Posterior vena cava (tissue), 2 donors: ENCODE measurements around the gene FERMT3. TPM values are rescaled to one million over a fixed set of nuclear protein-coding genes. Genes with fewer than 3 reads are reported as not detected.

ENCODE experiments used
- DNase-seq: peaks from one replicate; pipeline ENCODE4 v3.0.0-alpha.2; 2020; ENCODE audit warnings: low spot score
- intact Hi-C, 2 donors: fragments of 100-400 bp; cut with DNase I; formaldehyde crosslinking; loops; one replicate each; pipeline versions ENCODE4 v1.14.1 to v1.14.2; 2022 to 2023
- total RNA-seq, 2 donors: library from RNA; stranded (reverse); fragmentation: NEBNext Ultra II Directional; extraction: Animal tissue kit (Norgen Biotek cat#: 25700); gene quantifications; one replicate each; pipeline ENCODE4 v1.2.1, GENCODE V29; 2021
- donor health status: DM: yes; HTN: yes; CAD: no.
- donor health status: DM: yes; HTN: yes; CAD: no.

Gene FERMT3
- total RNA-seq, 2 donors from 2014 or later = 30.3 to 44.0 TPM

DNA sequence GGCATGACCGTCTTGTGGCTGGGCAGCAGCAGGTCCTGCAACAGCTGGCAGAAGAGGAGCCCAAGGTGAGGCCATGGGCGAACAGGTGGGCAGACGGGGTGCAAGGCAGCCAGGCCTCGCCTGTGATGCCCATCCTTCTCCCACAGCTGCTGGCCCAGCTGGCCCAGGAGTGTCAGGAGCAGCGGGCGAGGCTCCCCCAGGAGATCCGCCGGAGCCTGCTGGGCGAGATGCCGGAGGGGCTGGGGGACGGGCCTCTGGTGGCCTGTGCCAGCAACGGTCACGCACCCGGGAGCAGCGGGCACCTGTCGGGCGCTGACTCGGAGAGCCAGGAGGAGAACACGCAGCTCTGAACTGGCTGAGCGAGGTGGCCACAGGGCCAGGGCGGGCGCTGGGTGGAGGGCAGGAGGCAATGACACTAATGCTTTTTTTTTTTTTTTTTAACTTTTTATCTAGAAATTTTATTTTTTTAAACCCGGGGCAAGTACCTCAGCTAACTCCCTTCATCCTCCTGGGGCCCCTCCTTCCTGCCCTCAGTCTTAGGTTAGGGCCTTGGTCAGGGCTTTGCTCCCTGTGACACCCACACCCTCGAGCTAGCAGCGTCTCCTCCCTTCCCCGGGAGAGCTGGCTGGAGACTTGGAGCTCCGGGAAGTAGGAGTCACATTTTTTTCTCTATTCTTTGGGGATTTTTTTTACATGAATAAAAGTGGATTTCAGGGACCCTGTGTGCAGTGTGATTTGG is 60.9 kb downstream of the FERMT3 start:
- DNase-seq = no peak
- intact Hi-C loops = no loop called here

DNA sequence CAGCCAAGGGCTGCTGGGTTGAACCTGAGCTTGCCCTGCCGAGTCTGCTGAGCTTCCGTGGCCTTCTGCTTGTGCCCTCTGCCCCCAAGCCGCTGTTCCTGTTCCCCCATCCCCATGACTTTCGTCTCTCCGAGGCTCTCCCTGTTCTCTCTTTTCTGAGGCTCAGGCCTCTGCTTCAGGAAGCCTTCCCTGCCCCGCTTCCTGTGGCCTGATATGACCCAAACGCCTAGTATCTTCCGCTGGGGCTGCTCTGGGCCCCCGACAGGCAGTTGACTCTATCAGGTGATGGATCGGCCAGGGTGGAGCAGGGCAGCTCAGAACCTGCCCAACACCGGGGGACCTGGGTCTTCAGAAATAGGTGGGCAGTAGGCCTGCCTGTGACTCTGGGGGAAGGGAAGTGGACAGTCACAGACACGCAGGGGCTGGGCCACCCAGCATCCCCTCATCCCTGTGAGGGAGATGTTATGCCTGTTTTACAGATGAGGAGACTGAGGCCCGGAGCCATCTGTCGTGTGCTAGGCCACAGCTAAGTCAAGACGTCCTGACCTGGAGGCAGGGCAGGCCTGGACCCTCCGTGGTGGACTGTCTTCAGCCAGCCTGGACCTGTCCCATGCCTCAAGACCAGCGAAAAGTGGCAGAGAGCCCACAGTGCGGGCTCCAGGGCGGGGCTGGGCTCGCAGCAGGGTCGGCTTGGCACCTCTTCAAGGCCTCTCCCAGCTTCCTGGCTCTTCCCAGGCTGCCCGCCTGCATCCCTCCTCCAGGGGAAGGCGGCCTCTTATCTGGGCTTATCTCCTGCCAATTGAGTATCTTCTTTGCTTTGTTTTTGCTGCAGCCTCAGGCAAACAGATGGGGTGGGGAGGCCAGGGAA is 61.7 kb downstream of the FERMT3 start:
- peak; percentile 91 for DNase-seq
- intact Hi-C loops = no loop called here

DNA sequence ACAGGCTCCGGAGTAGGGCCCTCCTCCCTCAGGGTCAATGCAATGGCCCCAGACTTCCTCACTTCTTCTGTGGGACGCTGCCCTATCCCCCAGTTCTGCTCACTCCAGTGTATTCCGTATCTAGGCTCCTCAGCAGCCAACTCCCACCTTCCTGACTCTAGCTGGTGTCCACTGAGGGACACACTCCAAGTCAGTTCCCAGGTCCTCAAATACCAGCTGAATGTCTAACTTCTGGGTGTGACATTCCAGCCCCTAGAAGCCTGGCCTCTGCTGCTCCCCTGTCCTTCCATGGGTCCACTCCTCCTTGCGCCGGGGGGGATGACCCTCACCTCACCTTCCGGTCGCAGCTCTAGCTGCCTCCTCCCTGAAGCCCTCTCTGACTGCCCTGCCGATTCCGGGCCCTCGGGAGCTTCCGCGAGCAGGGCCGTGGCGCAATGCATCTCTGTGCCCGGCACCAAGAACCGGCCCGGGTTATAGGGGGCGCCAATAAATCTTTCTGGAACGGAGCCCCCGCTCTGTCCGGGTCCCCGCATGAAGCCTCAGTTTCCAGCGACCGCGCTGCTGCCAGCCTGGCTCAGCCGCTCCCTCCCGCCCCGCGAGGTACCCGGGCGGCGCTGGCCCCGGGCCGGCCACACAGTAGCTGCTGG is 62.5 kb downstream of the FERMT3 start:
- peak; percentile 90 for DNase-seq
- intact Hi-C loops = no loop called here

DNA sequence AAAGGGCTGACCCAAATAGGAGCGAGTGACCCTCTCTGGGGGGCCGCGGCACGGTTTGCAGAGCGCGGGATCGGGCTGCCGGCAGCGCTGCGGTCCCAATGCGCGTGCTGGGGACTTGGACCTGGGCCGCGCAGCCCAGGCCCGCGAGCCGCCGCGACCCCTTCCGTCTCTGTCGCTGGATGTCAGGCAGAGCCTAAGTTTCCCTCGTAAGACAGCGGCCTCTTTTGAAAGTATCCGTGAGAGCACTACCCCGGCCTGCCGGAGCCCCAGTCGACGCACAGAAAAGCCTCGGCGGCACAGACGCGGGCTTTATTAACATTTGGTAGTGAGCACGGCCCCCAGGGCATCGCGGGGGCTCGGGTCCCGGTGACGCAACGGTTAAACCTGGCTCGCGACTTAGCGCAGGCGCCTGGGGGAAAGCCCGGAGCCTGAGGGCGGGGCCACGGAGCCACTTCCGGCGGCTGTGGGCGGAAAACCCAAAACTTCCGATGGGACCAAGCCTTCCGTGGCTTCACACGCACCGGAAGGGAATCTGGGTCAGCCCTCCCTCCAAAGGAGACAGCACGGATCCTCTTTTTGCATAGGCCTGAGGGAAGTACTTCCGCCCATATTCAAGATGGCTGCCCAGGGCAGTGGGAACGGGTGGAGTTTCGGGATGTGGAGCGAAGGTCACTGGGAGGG is 63.2 kb downstream of the FERMT3 start:
- intact Hi-C loops = no loop called here
- peak; percentile 99 for DNase-seq

Other genes starting within 250 kb of the FERMT3 start
- gene COX8A, start 232.1 kb upstream of the FERMT3 start, total RNA-seq = 100 to 1,000 TPM; 161 to 203 TPM
- 10 to 100 TPM; 37.7 to 41.3 TPM for gene OTUB1, start 220.3 kb upstream of the FERMT3 start, total RNA-seq
- under 1 TPM; 0.14 to 0.29 TPM for gene FLRT1, start 170.8 kb upstream of the FERMT3 start, total RNA-seq
- gene MACROD1, start 40.6 kb upstream of the FERMT3 start, total RNA-seq = 10 to 100 TPM; 15.9 to 16.8 TPM
- 10 to 100 TPM; 74.3 to 87.3 TPM for gene STIP1, start 20.6 kb upstream of the FERMT3 start, total RNA-seq
- 10 to 100 TPM; 19.9 to 21.9 TPM for gene TRPT1, start 19.5 kb downstream of the FERMT3 start, total RNA-seq
- gene NUDT22, start 19.6 kb downstream of the FERMT3 start, total RNA-seq = 10 to 100 TPM; 35.8 to 41.1 TPM
- gene DNAJC4, start 23.8 kb downstream of the FERMT3 start, total RNA-seq = 10 to 100 TPM; 16.1 to 21.3 TPM
- gene VEGFB, start 27.9 kb downstream of the FERMT3 start, total RNA-seq = 100 to 1,000 TPM; 163 to 190 TPM
- 10 to 100 TPM; 50.6 to 56.7 TPM for gene FKBP2, start 34.4 kb downstream of the FERMT3 start, total RNA-seq
- gene PPP1R14B, start 40.2 kb downstream of the FERMT3 start, total RNA-seq = 100 to 1,000 TPM; 102 to 190 TPM
- gene PLCB3, start 44.8 kb downstream of the FERMT3 start, total RNA-seq = 10 to 100 TPM; 26.1 to 28.3 TPM
- 10 to 100 TPM; 49.6 to 57.3 TPM for gene BAD, start 77.9 kb downstream of the FERMT3 start, total RNA-seq
- gene GPR137, start 79.1 kb downstream of the FERMT3 start, total RNA-seq = 10 to 100 TPM; 23.2 to 27.5 TPM
- gene KCNK4, start 84.6 kb downstream of the FERMT3 start, total RNA-seq = not detected
- gene CATSPERZ, start 93.6 kb downstream of the FERMT3 start, total RNA-seq = 1 to 10 TPM in 1 of 2 donors, not detected in 1; 1.4 TPM
- 10 to 100 TPM; 33.5 to 41.2 TPM for gene ESRRA, start 98.8 kb downstream of the FERMT3 start, total RNA-seq
- gene TRMT112, start 110.8 kb downstream of the FERMT3 start, total RNA-seq = 100 to 1,000 TPM; 107 to 119 TPM
- 10 to 100 TPM; 82.7 to 98.6 TPM for gene PRDX5, start 111.4 kb downstream of the FERMT3 start, total RNA-seq
- gene CCDC88B, start 133.5 kb downstream of the FERMT3 start, total RNA-seq = 1 to 10 TPM; 7.0 to 9.5 TPM
- gene RPS6KA4, start 152.4 kb downstream of the FERMT3 start, total RNA-seq = 10 to 100 TPM; 29.2 to 33.5 TPM